ENCODE results near the gene TMED10. TPM values are rescaled to one million over a fixed set of nuclear protein-coding genes. Genes with fewer than 3 reads are reported as not detected.

The TMED10 gene
- total and polyA plus RNA-seq, 2 donors (not counting 3 experiments of a cell fraction or from before 2014, with no cell fraction given) = 338 to 342 TPM

- Histone ChIP-seq H3K4me3 (replicated peaks in 1 of 3; ENCODE audit: insufficient read depth in 1 of 3, low read depth in 1 of 3, low read length in 3 of 3) (no peak overlapping the region), H3K4me1 (ENCODE audit: control insufficient read depth, extremely low read depth, insufficient read depth, low read length) (no peaks in the 10 kb centered on the region), H3K9me3 (replicated peaks; ENCODE audit: control insufficient read depth, insufficient read depth, low read length) (no peaks in the 10 kb centered on the region), H2AFZ (ENCODE audit: low read depth, low read length) (no peak overlapping the region), H3K9me1 (replicated peaks; ENCODE audit: control insufficient read depth, extremely low read depth, insufficient read depth, low read length) (no peaks in the 10 kb centered on the region), H3K27me3 (ENCODE audit: control insufficient read depth in 2 of 2, insufficient read depth in 2 of 2, low read length in 2 of 2) (no peaks in the 10 kb centered on the region), H4K20me1 (replicated peaks; ENCODE audit: control insufficient read depth, extremely low read depth, insufficient read depth, low read length) (no peaks in the 10 kb centered on the region), H3K9ac (replicated peaks; ENCODE audit: extremely low read depth, insufficient read depth, low read length) (no peak overlapping the region), H3K27ac (ENCODE audit: insufficient read depth, low read depth, low read length) (no peak overlapping the region), H3K4me2 (ENCODE audit: insufficient read depth, low read length) (no peak overlapping the region), H3K79me2 (ENCODE audit: control insufficient read depth, insufficient read depth, low read length) (no peaks in the 10 kb centered on the region), H3K36me3 (ENCODE audit: control insufficient read depth in 2 of 2, extremely low read depth in 1 of 2, insufficient read depth in 2 of 2, low read length in 2 of 2) (peaks cover 10 to 23% of the 10 kb centered on the region in 2 experiments)
- ChIA-PET POLR2A (no interaction called here), CTCF (interaction anchor here (0.6 kb wide), 1 partner anchor 10 kb away, joined by 3 read pairs; no protein-coding TSS in a partner anchor)
- TF ChIP-seq GATA2 (IDR thresholded peaks at IDR 0.05; ENCODE audit: insufficient read depth, insufficient read length, low read depth, low read length) = no peak
- TF ChIP-seq POLR2AphosphoS5 (IDR thresholded peaks at IDR 0.05; ENCODE audit: insufficient read depth, low read depth, low read length) = no peak
- TF ChIP-seq POLR2A (IDR thresholded peaks at IDR 0.05; ENCODE audit: low read depth, low read length) = no peak
- TF ChIP-seq, protein P1, sequence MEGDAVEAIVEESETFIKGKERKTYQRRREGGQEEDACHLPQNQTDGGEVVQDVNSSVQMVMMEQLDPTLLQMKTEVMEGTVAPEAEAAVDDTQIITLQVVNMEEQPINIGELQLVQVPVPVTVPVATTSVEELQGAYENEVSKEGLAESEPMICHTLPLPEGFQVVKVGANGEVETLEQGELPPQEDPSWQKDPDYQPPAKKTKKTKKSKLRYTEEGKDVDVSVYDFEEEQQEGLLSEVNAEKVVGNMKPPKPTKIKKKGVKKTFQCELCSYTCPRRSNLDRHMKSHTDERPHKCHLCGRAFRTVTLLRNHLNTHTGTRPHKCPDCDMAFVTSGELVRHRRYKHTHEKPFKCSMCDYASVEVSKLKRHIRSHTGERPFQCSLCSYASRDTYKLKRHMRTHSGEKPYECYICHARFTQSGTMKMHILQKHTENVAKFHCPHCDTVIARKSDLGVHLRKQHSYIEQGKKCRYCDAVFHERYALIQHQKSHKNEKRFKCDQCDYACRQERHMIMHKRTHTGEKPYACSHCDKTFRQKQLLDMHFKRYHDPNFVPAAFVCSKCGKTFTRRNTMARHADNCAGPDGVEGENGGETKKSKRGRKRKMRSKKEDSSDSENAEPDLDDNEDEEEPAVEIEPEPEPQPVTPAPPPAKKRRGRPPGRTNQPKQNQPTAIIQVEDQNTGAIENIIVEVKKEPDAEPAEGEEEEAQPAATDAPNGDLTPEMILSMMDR (IDR thresholded peaks at IDR 0.05; ENCODE audit: extremely low read depth in 1 of 2, insufficient read depth in 1 of 2, low read depth in 1 of 2, low read length in 2 of 2) = no peak
- TF ChIP-seq EZH2 (IDR thresholded peaks at IDR 0.05; ENCODE audit: borderline replicate concordance, low read depth, low read length, severe bottlenecking) = no peak
- TF ChIP-seq MYC (IDR thresholded peaks at IDR 0.05; ENCODE audit: low read depth, low read length) = no peak
- no TSS peak for BruUV-seq (replicated peaks)
- FAIRE-seq (no peak), DNase-seq (ENCODE audit: low read depth, low spot score) (no peak)
- dilution Hi-C loops (cut with MboI; ENCODE audit: extremely low pct_ligation_motif_present, low sequenced_read_pairs) = no loop called here
- intact Hi-C loops (cut with micrococcal nuclease) = no loop called here
These were observed 69.2 kb downstream of the TMED10 start for GRCh38 chr14:75107186-75107585.

GRCh38 chr14:75101491-75101890 is 74.9 kb downstream of the TMED10 start:
- ChIA-PET CTCF (interaction anchor here (1.1 to 1.5 kb wide), 2 partner anchors 9 to 13 kb away, joined by 4 to 8 read pairs; no protein-coding TSS in a partner anchor), POLR2A (no interaction called here)
- TF ChIP-seq GATA2 (IDR thresholded peaks at IDR 0.05; ENCODE audit: insufficient read depth, insufficient read length, low read depth, low read length) (no peak), JUN (IDR thresholded peaks at IDR 0.05; ENCODE audit: borderline replicate concordance, insufficient read depth, insufficient read length, low read depth) (no peak), MYC (IDR thresholded peaks at IDR 0.05; ENCODE audit: low read depth, low read length) (no peak)
- TF ChIP-seq, protein P1 (IDR thresholded peaks at IDR 0.05; ENCODE audit: extremely low read depth in 1 of 2, insufficient read depth in 1 of 2, low read depth in 1 of 2, low read length in 2 of 2) = no peak
- dilution Hi-C loops (cut with MboI; ENCODE audit: extremely low pct_ligation_motif_present, low sequenced_read_pairs) (no loop called here), intact Hi-C loops (cut with micrococcal nuclease) (no loop called here)
- BruUV-seq (replicated peaks) = no TSS peak
- Histone ChIP-seq H3K4me3 (replicated peaks in 1 of 3; ENCODE audit: insufficient read depth in 1 of 3, low read depth in 1 of 3, low read length in 3 of 3) (no peak overlapping the region), H3K79me2 (ENCODE audit: control insufficient read depth, insufficient read depth, low read length) (no peaks in the 10 kb centered on the region), H3K27ac (ENCODE audit: insufficient read depth, low read depth, low read length) (no peak overlapping the region), H3K9ac (replicated peaks; ENCODE audit: extremely low read depth, insufficient read depth, low read length) (no peak overlapping the region), H4K20me1 (replicated peaks; ENCODE audit: control insufficient read depth, extremely low read depth, insufficient read depth, low read length) (no peaks in the 10 kb centered on the region), H3K27me3 (ENCODE audit: control insufficient read depth in 2 of 2, insufficient read depth in 2 of 2, low read length in 2 of 2) (no peaks in the 10 kb centered on the region), H3K4me1 (ENCODE audit: control insufficient read depth, extremely low read depth, insufficient read depth, low read length) (no peaks in the 10 kb centered on the region), H3K36me3 (ENCODE audit: control insufficient read depth in 2 of 2, extremely low read depth in 1 of 2, insufficient read depth in 2 of 2, low read length in 2 of 2) (peaks cover 5 to 25% of the 10 kb centered on the region in 2 experiments), H3K4me2 (ENCODE audit: insufficient read depth, low read length) (no peak overlapping the region), H3K9me1 (replicated peaks; ENCODE audit: control insufficient read depth, extremely low read depth, insufficient read depth, low read length) (no peaks in the 10 kb centered on the region), H2AFZ (ENCODE audit: low read depth, low read length) (no peak overlapping the region), H3K9me3 (replicated peaks; ENCODE audit: control insufficient read depth, insufficient read depth, low read length) (no peaks in the 10 kb centered on the region)
- FAIRE-seq = no peak
- DNase-seq (ENCODE audit: low read depth, low spot score) = no peak
